Type B pancreatic cell (in vitro differentiated cells): ENCODE results near the gene CYP4F11. TPM values are rescaled to one million over a fixed set of nuclear protein-coding genes. Genes with fewer than 3 reads are reported as not detected.
"Not testable (repeated sequence)": the region's sequence is repeated elsewhere in the genome, so short reads cannot be mapped to it uniquely, and the experiment has no call there.

Experiments
- DNase-seq: peaks from one replicate; pipeline ENCODE4 v3.0.0; 2021; ENCODE audit warnings: mixed read lengths; ENCODE audit not compliant: unreplicated experiment; ENCODE audit errors: extremely low spot score
- H3K27ac Mint-ChIP-seq: 2 replicates; pipeline ENCODE4 v1.8.0; 2021; ENCODE audit warnings: mild to moderate bottlenecking, mixed read lengths
- H3K27me3 Mint-ChIP-seq: 2 replicates; pipeline ENCODE4 v1.8.0; 2021; ENCODE audit warnings: mixed read lengths
- H3K36me3 Mint-ChIP-seq: 2 replicates; pipeline ENCODE4 v1.8.0; 2021; ENCODE audit warnings: mixed read lengths
- H3K4me1 Mint-ChIP-seq: one replicate; pipeline ENCODE4 v1.8.0; 2021; ENCODE audit warnings: mixed read lengths; ENCODE audit not compliant: unreplicated experiment
- H3K4me3 Mint-ChIP-seq: 2 replicates; pipeline ENCODE4 v1.8.0; 2021; ENCODE audit warnings: mild to moderate bottlenecking, mixed read lengths
- H3K9me3 Mint-ChIP-seq: 2 replicates; pipeline ENCODE4 v1.8.0; 2021; ENCODE audit warnings: mixed read lengths
- CTCF ChIP-seq: fragments of 200-600 bp; sonication (generic); conservative IDR thresholded peaks from 2 replicates; pipeline ENCODE4 v1.5.0; 2021; ENCODE audit warnings: antibody characterized with exemption, mild to moderate bottlenecking
- total RNA-seq: library from RNA; stranded (reverse); gene quantifications from 2 replicates; pipeline ENCODE4 v1.2.1, GENCODE V29; 2021; ENCODE audit warnings: low replicate concordance

Gene CYP4F11
- total RNA-seq, 1 donor from 2014 or later, result not detected

GRCh38 chr19:15913830-15914229, 20.5 kb downstream of the CYP4F11 start:
- H3K9me3 Mint-ChIP-seq, result peaks cover 7% of the 10 kb centered on the region
- TF ChIP-seq CTCF, result no peak
- no peak overlapping the region for H3K4me3 Mint-ChIP-seq
- no peaks in the 10 kb centered on the region for H3K36me3 Mint-ChIP-seq
- no peaks in the 10 kb centered on the region for H3K27me3 Mint-ChIP-seq
- DNase-seq, result no peak
- no peaks in the 10 kb centered on the region for H3K4me1 Mint-ChIP-seq
- H3K27ac Mint-ChIP-seq, result no peak overlapping the region

GRCh38 chr19:15913384-15913783, 20.9 kb downstream of the CYP4F11 start:
- H3K4me1 Mint-ChIP-seq, result no peaks in the 10 kb centered on the region
- no peak for TF ChIP-seq CTCF
- no peaks in the 10 kb centered on the region for H3K36me3 Mint-ChIP-seq
- DNase-seq, result no peak
- H3K9me3 Mint-ChIP-seq, result peaks cover 7% of the 10 kb centered on the region
- no peak overlapping the region for H3K4me3 Mint-ChIP-seq
- no peak overlapping the region for H3K27ac Mint-ChIP-seq
- H3K27me3 Mint-ChIP-seq, result no peaks in the 10 kb centered on the region

GRCh38 chr19:15911599-15912235, 22.6 kb downstream of the CYP4F11 start:
- H3K36me3 Mint-ChIP-seq, result no peaks in the 10 kb centered on the region

GRCh38 chr19:15905026-15905425, 29.3 kb downstream of the CYP4F11 start:
- Mint-ChIP-seq H3K36me3 (no peaks in the 10 kb centered on the region), H3K9me3 (peaks cover 4% of the 10 kb centered on the region), H3K27ac (no peak overlapping the region), H3K4me3 (no peak overlapping the region), H3K4me1 (no peaks in the 10 kb centered on the region), H3K27me3 (no peaks in the 10 kb centered on the region)
- TF ChIP-seq CTCF, result no peak
- no peak for DNase-seq

More at GRCh38 chr19:15911599-15912235, 22.6 kb downstream of the CYP4F11 start:
- H3K4me3 Mint-ChIP-seq, result no peak overlapping the region
- peaks cover 3% of the 10 kb centered on the region for H3K9me3 Mint-ChIP-seq
- H3K27ac Mint-ChIP-seq, result no peak overlapping the region
- H3K27me3 Mint-ChIP-seq, result no peaks in the 10 kb centered on the region
- no peaks in the 10 kb centered on the region for H3K4me1 Mint-ChIP-seq
- DNase-seq, result no peak
- TF ChIP-seq CTCF, result no peak

GRCh38 chr19:15902898-15903297, 31.4 kb downstream of the CYP4F11 start:
- H3K4me1 Mint-ChIP-seq, H3K27ac Mint-ChIP-seq, H3K27me3 Mint-ChIP-seq, H3K36me3 Mint-ChIP-seq, H3K9me3 Mint-ChIP-seq, H3K4me3 Mint-ChIP-seq, DNase-seq: not testable (repeated sequence)

GRCh38 chr19:15902254-15902653, 32.1 kb downstream of the CYP4F11 start:
- H3K27me3 Mint-ChIP-seq, result no peaks in the 10 kb centered on the region
- no peak overlapping the region for H3K27ac Mint-ChIP-seq
- TF ChIP-seq CTCF, result no peak
- H3K4me3 Mint-ChIP-seq, result no peak overlapping the region
- H3K4me1 Mint-ChIP-seq, result no peaks in the 10 kb centered on the region
- H3K9me3 Mint-ChIP-seq, result peaks cover 4% of the 10 kb centered on the region
- H3K36me3 Mint-ChIP-seq, result no peaks in the 10 kb centered on the region
- no peak for DNase-seq
